Ovary (tissue), 9 donors: ENCODE data around the gene HIRIP3. TPM values are rescaled to one million over a fixed set of nuclear protein-coding genes. Genes with fewer than 3 reads are reported as not detected.

Experiments
- DNase-seq, 5 donors: peaks; one replicate each; pipeline ENCODE4 v3.0.0-alpha.2; 2019 to 2020
- H3K27ac ChIP-seq, 2 donors: fragments of 200-600 bp; one replicate each; pipeline versions ENCODE4 v1.5.1 to v1.8.0; 2019 to 2022
- H3K27me3 ChIP-seq: fragments of 200-600 bp; one replicate; pipeline ENCODE4 v1.8.0; 2022
- H3K36me3 ChIP-seq: fragments of 200-600 bp; sonication (generic); one replicate; pipeline ENCODE4 v1.5.1; 2019
- H3K4me1 ChIP-seq: one replicate; pipeline ENCODE4 v1.8.1; 2013; ENCODE audit warnings: mild to moderate bottlenecking, moderate library complexity; ENCODE audit not compliant: insufficient read depth
- H3K4me3 ChIP-seq: fragments of 200-600 bp; sonication (generic); one replicate; pipeline ENCODE4 v1.5.1; 2017
- H3K9me3 ChIP-seq, 2 donors: fragments of 200-600 bp in 1 of 2; sonication (generic) in 1 of 2; one replicate each; pipeline versions ENCODE4 v1.5.1 to v1.8.1; 2013 to 2019; ENCODE audit warnings: mild to moderate bottlenecking in 1 of 2, moderate library complexity in 1 of 2
- EP300 ChIP-seq: sonication (generic); formaldehyde crosslinking; IDR thresholded peaks from one replicate; pipeline ENCODE4 v1.6.1; 2017; ENCODE audit warnings: antibody characterized with exemption
- POLR2A ChIP-seq: fragments of 450-650 bp; IDR thresholded peaks from one replicate; pipeline ENCODE4 v1.6.1; 2017; ENCODE audit warnings: antibody characterized with exemption, mild to moderate bottlenecking, moderate library complexity
- WGBS, 3 donors: extraction: QIAGEN DNeasy Blood & Tissue Kit in 1 of 3; methylation state at CpG; one replicate each; pipeline versions ENCODE4 v1.1.5 to v1.1.7; 2013 to 2017; 5-methylcytosine and 5-hydroxymethylcytosine counted together
- intact Hi-C, 4 donors: fragments of 100-400 bp; cut with DNase I; formaldehyde crosslinking; loops; one replicate each; pipeline versions ENCODE4 v1.11.0 to v1.15.1; 2022 to 2023
- polyA plus RNA-seq, 2 donors: library from polyadenylated mRNA; stranded (reverse); fragments of 200-250 nt in 1 of 2; fragments of 350-450 nt in 1 of 2; fragmentation: Illumina TruSeq in 1 of 2; extraction: RNeasy Lipid Tissue Mini Kit (QIAGEN cat#74804) in 1 of 2; gene quantifications; one replicate each; pipeline ENCODE4 v1.2.3, GENCODE V29; 2013 to 2014
- total RNA-seq, 7 donors: library from RNA; depleted of rRNA in 2 of 7; stranded (reverse); fragments of >200 nt in 2 of 7; fragmentation: NEBNext Ultra II Directional in 3 of 7; extraction: Animal tissue kit (Norgen Biotek cat#: 25700) in 3 of 7; gene quantifications; one replicate each; pipeline versions ENCODE4 v1.1.0 to v1.2.4, GENCODE V29; 2016 to 2023
- TF ChIP-seq, protein P1 (sequence below), 3 donors: fragments of 450-650 bp in 2 of 3; fragments of 200-600 bp in 1 of 3; IDR thresholded peaks; one replicate each; pipeline versions ENCODE4 v1.5.1 to v1.8.0; 2016 to 2022; ENCODE audit warnings: antibody characterized with exemption in 3 of 3, mild to moderate bottlenecking in 1 of 3
- donor health status: DM: no; HTN: no; CAD: no; lungs with moderate emphysema.
- donor health status: DM: no; HTN: no; CAD: no.
- donor health status: Bipolar disorder and iron deficiency.
- donor health status: DM: yes; HTN: yes; CAD: no.
- donor health status: DM: no; HTN: no; CAD: no.
- donor health status: DM: yes; HTN: yes; CAD: no.

HIRIP3 gene
- total and polyA plus RNA-seq, 9 donors = 11.8 to 22.7 (median 17.1) TPM

GRCh38 chr16:30004811-30005242 is 9.4 kb upstream of the HIRIP3 start:
- H3K4me3 ChIP-seq = no peak overlapping the region
- H3K36me3 ChIP-seq = no peaks in the 10 kb centered on the region
- TF ChIP-seq, protein P1, sequence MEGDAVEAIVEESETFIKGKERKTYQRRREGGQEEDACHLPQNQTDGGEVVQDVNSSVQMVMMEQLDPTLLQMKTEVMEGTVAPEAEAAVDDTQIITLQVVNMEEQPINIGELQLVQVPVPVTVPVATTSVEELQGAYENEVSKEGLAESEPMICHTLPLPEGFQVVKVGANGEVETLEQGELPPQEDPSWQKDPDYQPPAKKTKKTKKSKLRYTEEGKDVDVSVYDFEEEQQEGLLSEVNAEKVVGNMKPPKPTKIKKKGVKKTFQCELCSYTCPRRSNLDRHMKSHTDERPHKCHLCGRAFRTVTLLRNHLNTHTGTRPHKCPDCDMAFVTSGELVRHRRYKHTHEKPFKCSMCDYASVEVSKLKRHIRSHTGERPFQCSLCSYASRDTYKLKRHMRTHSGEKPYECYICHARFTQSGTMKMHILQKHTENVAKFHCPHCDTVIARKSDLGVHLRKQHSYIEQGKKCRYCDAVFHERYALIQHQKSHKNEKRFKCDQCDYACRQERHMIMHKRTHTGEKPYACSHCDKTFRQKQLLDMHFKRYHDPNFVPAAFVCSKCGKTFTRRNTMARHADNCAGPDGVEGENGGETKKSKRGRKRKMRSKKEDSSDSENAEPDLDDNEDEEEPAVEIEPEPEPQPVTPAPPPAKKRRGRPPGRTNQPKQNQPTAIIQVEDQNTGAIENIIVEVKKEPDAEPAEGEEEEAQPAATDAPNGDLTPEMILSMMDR (IDR thresholded peaks at IDR 0.05) = no peak
- no peak for TF ChIP-seq POLR2A
- TF ChIP-seq EP300 = no peak
- no peak overlapping the region for H3K27ac ChIP-seq
- intact Hi-C loops = loop anchor here in 3 of 4 donors (5.0 to 10.0 kb wide), 6 partner anchors 78 to 200 kb away; partner anchors contain the start of genes KCTD13 (in 2 of the 3), MAZ (in 2 of the 3), CDIPT (in 1 of the 3) and PRRT2 (in 1 of the 3)
- no peaks in the 10 kb centered on the region for H3K27me3 ChIP-seq
- no peaks in the 10 kb centered on the region for H3K9me3 ChIP-seq
- H3K4me1 ChIP-seq = peaks cover 2% of the 10 kb centered on the region
- no peak for DNase-seq
- WGBS, 3 donors = 57 to 64% (median 61%) methylated on average over 10 to 11 of the region's 11 CpGs

- no peaks in the 10 kb centered on the region for H3K27me3 ChIP-seq
- TF ChIP-seq, protein P1 (IDR thresholded peaks at IDR 0.05) = no peak
- TF ChIP-seq EP300 (no peak), POLR2A (no peak)
- H3K4me3 ChIP-seq = no peak overlapping the region
- intact Hi-C loops = loop anchor here in 2 of 4 donors (5.0 to 10.0 kb wide), 4 partner anchors 77 to 200 kb away; partner anchors contain the start of genes KCTD13 (in 2 of the 2), CDIPT (in 1 of the 2) and MAZ (in 1 of the 2)
- peaks cover 2% of the 10 kb centered on the region for H3K4me1 ChIP-seq
- WGBS, 3 donors = 66 to 75% (median 72%) methylated on average over 19 of the region's 19 CpGs
- DNase-seq = no peak
- no peaks in the 10 kb centered on the region for H3K9me3 ChIP-seq
- H3K36me3 ChIP-seq = no peaks in the 10 kb centered on the region
- no peak overlapping the region for H3K27ac ChIP-seq
These were observed 9.0 kb upstream of the HIRIP3 start for GRCh38 chr16:30004424-30004776.

DNA sequence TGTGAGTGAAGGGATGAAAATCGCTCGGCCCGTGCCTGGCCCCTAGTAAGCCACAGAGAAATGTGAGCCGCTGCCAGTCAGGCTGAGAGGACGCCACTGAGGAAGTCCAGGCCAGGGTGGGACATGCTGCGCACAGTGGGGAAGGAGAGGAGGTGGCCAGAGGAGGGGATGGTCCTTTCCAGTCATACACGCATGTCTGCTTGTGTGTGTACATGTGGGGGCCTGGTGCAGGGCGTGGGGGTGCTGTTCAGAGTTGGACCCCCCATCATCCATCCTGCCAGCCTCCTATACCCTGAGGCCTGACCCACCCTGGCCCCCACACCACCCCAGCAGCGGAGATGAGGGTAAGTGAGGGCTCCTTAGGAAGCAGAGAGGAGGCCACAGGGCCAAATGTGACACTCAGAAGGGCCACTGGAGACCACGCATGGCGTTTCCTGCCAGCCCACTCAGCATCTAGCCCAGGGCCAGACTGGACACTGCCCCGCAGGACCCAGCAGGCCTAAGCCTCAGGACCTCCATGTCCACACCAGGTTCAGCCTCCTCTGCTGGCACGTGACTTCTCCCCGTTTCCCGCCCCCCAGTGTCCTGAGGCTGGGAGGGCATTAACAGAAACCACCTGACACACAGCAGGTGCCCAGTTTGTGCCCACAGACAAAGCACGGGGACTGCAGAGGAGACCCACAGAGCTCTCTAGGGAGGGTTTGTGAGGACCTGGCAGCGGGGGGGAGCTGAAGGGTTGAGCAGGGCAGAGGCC is 8.4 kb upstream of the HIRIP3 start:
- Histone ChIP-seq H3K27ac (no peak overlapping the region), H3K36me3 (no peaks in the 10 kb centered on the region), H3K4me3 (no peak overlapping the region), H3K9me3 (no peaks in the 10 kb centered on the region), H3K4me1 (peaks cover 2% of the 10 kb centered on the region), H3K27me3 (no peaks in the 10 kb centered on the region)
- intact Hi-C loops = loop anchor here in 2 of 4 donors (5.0 to 10.0 kb wide), 4 partner anchors 77 to 199 kb away; partner anchors contain the start of genes KCTD13 (in 2 of the 2), CDIPT (in 1 of the 2) and MAZ (in 1 of the 2)
- no peak for DNase-seq
- WGBS, 3 donors = 79 to 82% (median 82%) methylated on average over 17 of the region's 17 CpGs
- TF ChIP-seq EP300 (no peak), POLR2A (no peak)
- TF ChIP-seq, protein P1 (IDR thresholded peaks at IDR 0.05) = no peak

DNA sequence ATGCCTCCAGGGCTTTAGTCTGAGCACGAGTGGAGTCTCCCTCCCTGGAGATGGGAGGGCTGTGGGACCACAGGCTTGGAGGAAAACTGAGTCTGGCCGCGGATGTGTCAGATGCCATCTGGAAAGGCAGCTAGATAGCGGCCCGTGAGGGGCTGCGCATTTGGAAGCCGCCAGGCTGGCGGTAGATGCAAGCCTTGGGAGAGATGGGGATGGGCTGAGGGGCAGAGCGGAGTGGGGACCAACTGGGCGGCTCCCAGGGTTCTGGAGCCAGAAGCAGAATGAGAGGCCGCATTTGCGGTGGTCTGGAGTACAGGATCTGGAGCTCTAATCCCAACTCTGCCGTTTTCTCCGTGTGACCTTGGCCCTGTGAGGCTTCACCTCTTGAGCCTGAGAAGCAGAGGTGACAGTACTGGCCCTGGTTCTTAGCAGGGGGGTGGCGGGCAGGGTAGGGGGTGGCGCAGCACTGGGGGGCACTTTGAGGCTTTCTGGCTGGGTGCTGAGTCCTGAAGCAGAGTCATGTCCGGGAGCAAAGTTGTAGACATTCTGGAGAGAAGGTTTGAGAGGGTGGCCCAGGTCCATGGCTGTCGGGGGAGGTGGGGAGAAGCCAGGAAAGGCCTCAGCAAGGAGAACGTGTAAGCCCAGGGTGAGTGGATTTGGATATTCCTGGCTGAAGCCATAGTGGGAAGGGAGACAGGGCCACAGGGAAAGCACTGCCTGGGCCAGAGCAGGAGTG is 7.4 kb upstream of the HIRIP3 start:
- Histone ChIP-seq H3K9me3 (no peaks in the 10 kb centered on the region), H3K27ac (no peak overlapping the region), H3K4me3 (no peak overlapping the region), H3K36me3 (no peaks in the 10 kb centered on the region), H3K4me1 (peaks cover 2% of the 10 kb centered on the region), H3K27me3 (no peaks in the 10 kb centered on the region)
- no peak for DNase-seq
- 74 to 75% (median 74%) methylated on average over 19 of the region's 19 CpGs for WGBS, 3 donors
- TF ChIP-seq POLR2A = no peak
- TF ChIP-seq, protein P1 (IDR thresholded peaks at IDR 0.05) = no peak
- no peak for TF ChIP-seq EP300
- intact Hi-C loops = loop anchor here in 2 of 4 donors (5.0 to 10.0 kb wide), 4 partner anchors 75 to 198 kb away; partner anchors contain the start of genes KCTD13 (in 2 of the 2), CDIPT (in 1 of the 2) and MAZ (in 1 of the 2)
